Endothelial cell of umbilical vein (primary cell): ENCODE data around the gene HHIPL2.

ENCODE experiments used
- CTCF ChIP-seq, 2 donors: IDR thresholded peaks; 1 replicate in 1 of 2; 2 replicates in 1 of 2; pipeline ENCODE4 v1.5.1; 2011; ENCODE audit warnings: low read length in 2 of 2, mild to moderate bottlenecking in 2 of 2, moderate library complexity in 2 of 2, control low read depth in 1 of 2, inconsistent platforms in 1 of 2, low read depth in 1 of 2; ENCODE audit not compliant: insufficient read depth in 1 of 2; ENCODE audit errors: extremely low read depth in 1 of 2
- EZH2 ChIP-seq: IDR thresholded peaks from 2 replicates; pipeline ENCODE4 v1.6.1; 2012; ENCODE audit warnings: borderline replicate concordance, low read depth, mild to moderate bottlenecking, moderate library complexity, low read length, inconsistent platforms; ENCODE audit not compliant: severe bottlenecking
- FOS ChIP-seq: IDR thresholded peaks from 2 replicates; pipeline ENCODE4 v1.6.1; 2011; ENCODE audit warnings: mild to moderate bottlenecking, low read length, moderate library complexity, borderline replicate concordance; ENCODE audit not compliant: insufficient read depth
- JUN ChIP-seq: IDR thresholded peaks from 2 replicates; pipeline ENCODE4 v1.6.1; 2011; ENCODE audit warnings: borderline replicate concordance, low read depth; ENCODE audit not compliant: insufficient read length, insufficient read depth
- MAX ChIP-seq: IDR thresholded peaks from 2 replicates; pipeline ENCODE4 v1.6.1; 2011; ENCODE audit not compliant: insufficient read depth, insufficient read length
- MYC ChIP-seq: IDR thresholded peaks from one replicate; pipeline ENCODE4 v1.6.1; 2011; ENCODE audit warnings: mild to moderate bottlenecking, low read depth, low read length
- POLR2A ChIP-seq: IDR thresholded peaks from 2 replicates; pipeline ENCODE4 v1.6.1; 2012; ENCODE audit warnings: low read depth, mild to moderate bottlenecking, control low read depth, low read length
- POLR2AphosphoS5 ChIP-seq: IDR thresholded peaks from 2 replicates; pipeline ENCODE4 v1.6.1; 2012; ENCODE audit warnings: low read depth, mild to moderate bottlenecking, control low read depth, low read length, moderate library complexity; ENCODE audit not compliant: insufficient read depth

- TF ChIP-seq JUN = no peak
- TF ChIP-seq MYC = no peak
- no peak for TF ChIP-seq CTCF (IDR thresholded peaks at IDR 0.05; ENCODE audit: extremely low read depth in 1 of 2, insufficient read depth in 1 of 2, low read depth in 1 of 2, low read length in 2 of 2)
- no peak for TF ChIP-seq POLR2A
- no peak for TF ChIP-seq POLR2AphosphoS5
- no peak for TF ChIP-seq EZH2
- no peak for TF ChIP-seq MAX
- TF ChIP-seq FOS = no peak
Measured at GRCh38 chr1:222552882-222553281, 5.0 kb upstream of the HHIPL2 start.
